Loucy (cell line): Measurements from ENCODE around the gene LRP1-AS.

Experiments used
- EZH2phosphoT487 ChIP-seq: fragments of 200-600 bp; IDR thresholded peaks from 2 replicates; pipeline ENCODE4 v1.6.1; 2018; ENCODE audit warnings: antibody characterized with exemption, mild to moderate bottlenecking, moderate library complexity, borderline replicate concordance
- TF ChIP-seq, protein P1 (sequence below): fragments of 200-600 bp; sonication (generic); conservative IDR thresholded peaks from 2 replicates; pipeline ENCODE4 v1.5.1; 2014; ENCODE audit warnings: mild to moderate bottlenecking, antibody characterized with exemption, low read length

DNA sequence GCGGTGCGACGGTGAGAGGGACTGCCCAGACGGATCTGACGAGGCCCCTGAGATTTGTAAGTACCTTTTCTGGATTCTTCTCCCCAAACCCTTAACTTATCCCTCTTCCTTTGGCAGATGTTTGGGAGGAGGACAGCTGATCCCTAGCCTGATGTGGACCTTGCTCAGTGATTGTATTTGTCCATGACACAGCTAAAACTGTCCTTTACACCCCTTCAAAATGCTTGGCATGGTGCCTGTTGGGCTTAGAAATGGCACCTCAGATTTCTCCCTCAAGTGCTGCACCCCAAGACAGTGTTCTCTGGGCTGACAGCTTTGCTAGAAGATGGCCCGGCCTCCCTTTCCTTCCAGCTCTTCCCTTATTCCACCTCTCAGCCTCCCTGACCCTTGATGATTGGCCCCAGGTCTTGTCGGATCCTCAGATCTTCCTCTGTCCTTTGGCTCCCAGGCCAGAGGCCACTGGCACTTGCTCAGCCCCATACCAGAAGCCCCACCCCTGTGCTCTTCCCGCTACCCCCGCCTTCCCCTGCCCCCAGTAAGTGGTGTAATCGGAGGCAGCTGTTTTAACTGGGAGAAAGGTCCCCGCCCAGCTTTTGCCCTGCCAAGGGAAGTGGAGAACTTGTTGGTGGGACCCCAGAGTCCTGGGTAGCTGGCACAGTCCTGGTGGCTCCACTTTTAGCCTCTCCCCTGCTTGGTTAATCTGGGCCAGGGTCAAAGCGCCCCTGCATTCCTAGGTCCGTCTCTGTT is 8.7 kb downstream of the LRP1-AS start:
- TF ChIP-seq, protein P1, sequence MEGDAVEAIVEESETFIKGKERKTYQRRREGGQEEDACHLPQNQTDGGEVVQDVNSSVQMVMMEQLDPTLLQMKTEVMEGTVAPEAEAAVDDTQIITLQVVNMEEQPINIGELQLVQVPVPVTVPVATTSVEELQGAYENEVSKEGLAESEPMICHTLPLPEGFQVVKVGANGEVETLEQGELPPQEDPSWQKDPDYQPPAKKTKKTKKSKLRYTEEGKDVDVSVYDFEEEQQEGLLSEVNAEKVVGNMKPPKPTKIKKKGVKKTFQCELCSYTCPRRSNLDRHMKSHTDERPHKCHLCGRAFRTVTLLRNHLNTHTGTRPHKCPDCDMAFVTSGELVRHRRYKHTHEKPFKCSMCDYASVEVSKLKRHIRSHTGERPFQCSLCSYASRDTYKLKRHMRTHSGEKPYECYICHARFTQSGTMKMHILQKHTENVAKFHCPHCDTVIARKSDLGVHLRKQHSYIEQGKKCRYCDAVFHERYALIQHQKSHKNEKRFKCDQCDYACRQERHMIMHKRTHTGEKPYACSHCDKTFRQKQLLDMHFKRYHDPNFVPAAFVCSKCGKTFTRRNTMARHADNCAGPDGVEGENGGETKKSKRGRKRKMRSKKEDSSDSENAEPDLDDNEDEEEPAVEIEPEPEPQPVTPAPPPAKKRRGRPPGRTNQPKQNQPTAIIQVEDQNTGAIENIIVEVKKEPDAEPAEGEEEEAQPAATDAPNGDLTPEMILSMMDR: no peak
- no peak for TF ChIP-seq EZH2phosphoT487
